Osteocyte (in vitro differentiated cells): ENCODE results near the gene ABLIM2. TPM values are rescaled to one million over a fixed set of nuclear protein-coding genes. Genes with fewer than 3 reads are reported as not detected.
"Not testable (repeated sequence)": the region's sequence is repeated elsewhere in the genome, so short reads cannot be mapped to it uniquely, and the experiment has no call there.

Source experiments
- DNase-seq: peaks from one replicate; pipeline ENCODE4 v3.0.0; 2021; ENCODE audit warnings: mixed read lengths; ENCODE audit not compliant: unreplicated experiment; ENCODE audit errors: extremely low spot score
- H3K27ac Mint-ChIP-seq: one replicate; pipeline ENCODE4 v1.8.0; 2021; ENCODE audit warnings: mild to moderate bottlenecking, mixed read lengths; ENCODE audit not compliant: unreplicated experiment
- H3K27me3 Mint-ChIP-seq: one replicate; pipeline ENCODE4 v1.8.0; 2021; ENCODE audit warnings: mixed read lengths; ENCODE audit not compliant: unreplicated experiment
- H3K36me3 Mint-ChIP-seq: one replicate; pipeline ENCODE4 v1.8.0; 2021; ENCODE audit warnings: mixed read lengths; ENCODE audit not compliant: unreplicated experiment
- H3K4me1 Mint-ChIP-seq: one replicate; pipeline ENCODE4 v1.8.0; 2021; ENCODE audit warnings: mixed read lengths; ENCODE audit not compliant: unreplicated experiment
- H3K4me3 Mint-ChIP-seq: one replicate; pipeline ENCODE4 v1.8.0; 2021; ENCODE audit warnings: mild to moderate bottlenecking, moderate library complexity, mixed read lengths; ENCODE audit not compliant: unreplicated experiment
- H3K9me3 Mint-ChIP-seq: one replicate; pipeline ENCODE4 v1.8.0; 2021; ENCODE audit warnings: mixed read lengths; ENCODE audit not compliant: unreplicated experiment
- total RNA-seq: library from RNA; stranded (reverse); gene quantifications from 2 replicates; pipeline ENCODE4 v1.2.1, GENCODE V29; 2021
- TF ChIP-seq, protein P1 (sequence below): fragments of 200-600 bp; sonication (generic); IDR thresholded peaks from 2 replicates; pipeline ENCODE4 v1.5.0; 2021; ENCODE audit warnings: antibody characterized with exemption, mild to moderate bottlenecking, moderate library complexity

The ABLIM2 gene
- total RNA-seq, 1 donor from 2014 or later, result 0.24 TPM

DNA sequence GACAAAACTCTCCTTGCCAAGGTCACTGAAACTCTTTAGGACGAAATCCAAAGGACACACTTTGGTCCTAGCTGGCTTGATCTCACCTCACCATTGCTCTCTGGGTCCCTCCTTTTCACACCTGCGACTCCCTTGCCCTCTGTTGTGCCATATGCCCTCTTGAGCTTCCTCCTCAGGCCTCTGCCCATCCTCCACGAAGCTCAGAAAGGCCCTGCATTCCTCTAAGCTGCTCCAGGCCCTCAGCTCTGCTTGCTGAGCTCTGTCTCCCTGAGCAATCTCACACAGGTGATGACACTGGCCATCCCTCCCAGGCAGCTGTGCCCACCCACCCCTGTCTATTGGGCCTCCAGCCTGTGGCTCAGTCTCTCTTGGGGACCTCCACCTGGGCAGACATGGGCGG is 208.9 kb downstream of the ABLIM2 start:
- H3K9me3 Mint-ChIP-seq, result no peaks in the 10 kb centered on the region
- TF ChIP-seq, protein P1, sequence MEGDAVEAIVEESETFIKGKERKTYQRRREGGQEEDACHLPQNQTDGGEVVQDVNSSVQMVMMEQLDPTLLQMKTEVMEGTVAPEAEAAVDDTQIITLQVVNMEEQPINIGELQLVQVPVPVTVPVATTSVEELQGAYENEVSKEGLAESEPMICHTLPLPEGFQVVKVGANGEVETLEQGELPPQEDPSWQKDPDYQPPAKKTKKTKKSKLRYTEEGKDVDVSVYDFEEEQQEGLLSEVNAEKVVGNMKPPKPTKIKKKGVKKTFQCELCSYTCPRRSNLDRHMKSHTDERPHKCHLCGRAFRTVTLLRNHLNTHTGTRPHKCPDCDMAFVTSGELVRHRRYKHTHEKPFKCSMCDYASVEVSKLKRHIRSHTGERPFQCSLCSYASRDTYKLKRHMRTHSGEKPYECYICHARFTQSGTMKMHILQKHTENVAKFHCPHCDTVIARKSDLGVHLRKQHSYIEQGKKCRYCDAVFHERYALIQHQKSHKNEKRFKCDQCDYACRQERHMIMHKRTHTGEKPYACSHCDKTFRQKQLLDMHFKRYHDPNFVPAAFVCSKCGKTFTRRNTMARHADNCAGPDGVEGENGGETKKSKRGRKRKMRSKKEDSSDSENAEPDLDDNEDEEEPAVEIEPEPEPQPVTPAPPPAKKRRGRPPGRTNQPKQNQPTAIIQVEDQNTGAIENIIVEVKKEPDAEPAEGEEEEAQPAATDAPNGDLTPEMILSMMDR, result no peak
- peaks cover 8% of the 10 kb centered on the region for H3K27me3 Mint-ChIP-seq
- no peak overlapping the region for H3K27ac Mint-ChIP-seq
- no peak for DNase-seq
- H3K4me3 Mint-ChIP-seq, result no peak overlapping the region
- H3K4me1 Mint-ChIP-seq, result no peaks in the 10 kb centered on the region
- H3K36me3 Mint-ChIP-seq, result no peaks in the 10 kb centered on the region

GRCh38 chr4:7947927-7948326 is 210.7 kb downstream of the ABLIM2 start:
- no peaks in the 10 kb centered on the region for H3K4me1 Mint-ChIP-seq
- TF ChIP-seq, protein P1, result no peak
- H3K36me3 Mint-ChIP-seq, result no peaks in the 10 kb centered on the region
- H3K4me3 Mint-ChIP-seq, result no peak overlapping the region
- peaks cover 8% of the 10 kb centered on the region for H3K27me3 Mint-ChIP-seq
- no peak for DNase-seq
- no peak overlapping the region for H3K27ac Mint-ChIP-seq
- H3K9me3 Mint-ChIP-seq, result no peaks in the 10 kb centered on the region

DNA sequence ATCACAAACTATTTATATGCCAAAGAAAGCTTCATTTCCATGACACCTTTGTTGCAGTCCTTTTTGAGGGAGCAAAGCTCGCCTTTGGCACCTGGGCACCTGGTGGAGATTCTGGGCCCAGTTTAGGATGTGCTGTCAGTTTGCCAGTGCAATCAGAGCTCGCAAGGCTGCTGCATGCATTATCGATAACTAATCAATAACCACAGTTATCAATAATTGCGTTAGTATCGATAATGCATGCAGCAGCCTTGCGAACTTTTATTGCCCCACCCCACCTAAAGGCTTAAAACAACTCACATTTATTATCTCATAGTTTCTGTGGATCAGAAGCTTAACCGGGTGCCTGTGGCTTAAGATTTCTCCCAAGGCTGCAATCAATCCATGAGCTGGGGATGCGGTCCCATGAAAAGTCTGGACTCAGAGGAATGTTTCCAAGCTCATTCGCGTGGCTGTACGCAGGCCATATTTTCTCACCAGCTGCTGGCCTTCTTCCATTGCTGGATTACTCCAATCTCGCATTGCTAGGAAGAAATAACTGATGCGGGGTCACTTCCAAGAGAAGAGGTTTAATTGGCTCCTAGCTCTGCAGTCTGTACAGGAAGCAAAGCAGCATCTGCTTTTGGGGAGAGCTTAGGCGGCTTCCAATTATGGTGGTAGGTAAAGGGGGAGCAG is 212.8 kb downstream of the ABLIM2 start:
- no peak for DNase-seq
- Mint-ChIP-seq H3K27me3 (peaks cover 8% of the 10 kb centered on the region), H3K4me3 (no peak overlapping the region), H3K27ac (no peak overlapping the region), H3K9me3 (no peaks in the 10 kb centered on the region), H3K36me3 (no peaks in the 10 kb centered on the region), H3K4me1 (peaks cover 6% of the 10 kb centered on the region)
- TF ChIP-seq, protein P1, result no peak

- H3K27ac Mint-ChIP-seq, result no peak overlapping the region
- peaks cover 8% of the 10 kb centered on the region for H3K27me3 Mint-ChIP-seq
These were observed 213.9 kb downstream of the ABLIM2 start for GRCh38 chr4:7944599-7945220.

DNA sequence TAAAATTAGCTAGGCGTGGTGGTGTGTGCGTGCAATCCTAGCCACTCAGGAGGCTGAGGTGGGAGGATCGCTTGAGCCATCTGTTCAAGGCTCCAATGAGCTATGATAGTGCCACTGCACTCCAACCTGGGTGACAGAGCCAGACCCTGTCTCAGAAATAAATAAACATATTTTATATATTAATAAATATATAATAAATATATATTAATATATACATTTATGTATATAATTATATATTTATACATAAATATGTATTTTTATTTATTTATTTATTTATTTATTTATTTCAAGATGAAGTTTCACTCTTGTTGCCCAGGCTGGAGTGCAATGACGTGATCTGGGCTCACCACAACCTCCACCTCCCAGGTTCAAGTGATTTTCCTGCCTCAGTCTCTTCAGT is 214.9 kb downstream of the ABLIM2 start:
- H3K27me3 Mint-ChIP-seq, H3K4me3 Mint-ChIP-seq, H3K27ac Mint-ChIP-seq, H3K36me3 Mint-ChIP-seq, DNase-seq, H3K9me3 Mint-ChIP-seq: not testable (repeated sequence)
- peaks cover 11% of the 10 kb centered on the region for H3K4me1 Mint-ChIP-seq

More at GRCh38 chr4:7944599-7945220, 213.9 kb downstream of the ABLIM2 start:
- TF ChIP-seq, protein P1, result no peak
- Mint-ChIP-seq H3K4me3 (no peak overlapping the region), H3K4me1 (peaks cover 11% of the 10 kb centered on the region), H3K9me3 (no peaks in the 10 kb centered on the region), H3K36me3 (no peaks in the 10 kb centered on the region)
- no peak for DNase-seq
